Caco-2 (cell line): ENCODE data around the gene FHOD1. TPM values are rescaled to one million over a fixed set of nuclear protein-coding genes. Genes with fewer than 3 reads are reported as not detected.

Experiments used
- Bru-seq: library from RNA; stranded (reverse); fragments of 400-500 nt; gene quantifications from one replicate; lab custom pipeline; 2021; lab: Mats Ljungman, UMichigan
- BruChase-seq, 2 experiments: library from RNA; stranded (reverse); fragments of 400-500 nt; gene quantifications; one replicate each; lab custom pipeline; 2021; lab: Mats Ljungman, UMichigan
- BruUV-seq: library from RNA; stranded (reverse); fragments of 400-500 nt; replicated peaks from 2 replicates; lab custom pipeline; 2021; lab: Mats Ljungman, UMichigan
- CTCF ChIA-PET: fragments of 300-600 bp; sonication (Branson Sonifier 250); formaldehyde crosslinking; loops from one replicate; lab custom pipeline; 2022; ENCODE audit warnings: antibody characterized with exemption; lab: Charles Lee
- POLR2A ChIA-PET: fragments of 300-600 bp; sonication (Branson Sonifier 250); formaldehyde crosslinking; loops from one replicate; lab custom pipeline; 2022; ENCODE audit warnings: antibody characterized with exemption; lab: Charles Lee
- DNase-seq, 2 experiments: peaks; one replicate each; pipeline versions ENCODE4 v3.0.0 to v3.0.0-alpha.2; 2020 to 2022
- H3K27me3 ChIP-seq: replicated peaks from 2 replicates; pipeline ENCODE4 v1.6.0; 2011; ENCODE audit warnings: low read length; ENCODE audit not compliant: control insufficient read depth, insufficient read depth
- H3K36me3 ChIP-seq: 2 replicates; pipeline ENCODE4 v1.5.1; 2011; ENCODE audit warnings: low read length; ENCODE audit not compliant: control insufficient read depth, insufficient read depth
- H3K4me1 ChIP-seq: fragments of 250-450 bp; sonication (Bioruptor Pico); 2 replicates; pipeline ENCODE4 v1.5.1; 2020; ENCODE audit warnings: mild to moderate bottlenecking
- H3K4me3 ChIP-seq: 2 replicates; pipeline ENCODE4 v1.5.1; 2011; ENCODE audit warnings: low read depth, mild to moderate bottlenecking, control low read depth, low read length
- H3K9me3 ChIP-seq: fragments of 250-450 bp; sonication (Bioruptor Pico); 2 replicates; pipeline ENCODE4 v1.5.1; 2020; ENCODE audit warnings: mild to moderate bottlenecking, moderate library complexity
- H3K27ac Mint-ChIP-seq: one replicate; pipeline ENCODE4 v1.8.0; 2022; ENCODE audit warnings: mixed read lengths; ENCODE audit not compliant: unreplicated experiment
- H3K27me3 Mint-ChIP-seq: one replicate; pipeline ENCODE4 v1.8.0; 2022; ENCODE audit warnings: mixed read lengths; ENCODE audit not compliant: insufficient read depth, unreplicated experiment
- H3K36me3 Mint-ChIP-seq: one replicate; pipeline ENCODE4 v1.8.0; 2022; ENCODE audit warnings: mild to moderate bottlenecking, mixed read lengths; ENCODE audit not compliant: insufficient read depth, unreplicated experiment
- H3K4me1 Mint-ChIP-seq: one replicate; pipeline ENCODE4 v1.8.0; 2022; ENCODE audit warnings: low read depth, mixed read lengths; ENCODE audit not compliant: unreplicated experiment
- H3K4me3 Mint-ChIP-seq: one replicate; pipeline ENCODE4 v1.8.0; 2022; ENCODE audit warnings: mild to moderate bottlenecking, moderate library complexity, mixed read lengths; ENCODE audit not compliant: unreplicated experiment
- H3K9me3 Mint-ChIP-seq: one replicate; pipeline ENCODE4 v1.8.0; 2022; ENCODE audit warnings: mixed read lengths; ENCODE audit not compliant: unreplicated experiment
- intact Hi-C: fragments of 100-400 bp; cut with micrococcal nuclease; formaldehyde crosslinking; loops from one replicate; pipeline ENCODE4 v1.10.0; 2022; ENCODE audit not compliant: unreplicated experiment
- long read RNA-seq: library from polyadenylated mRNA; stranded (forward); transcript quantifications from one replicate; pipeline ENCODE4 v2.0.0, GENCODE V29; 2022
- total RNA-seq: library from RNA; stranded (reverse); gene quantifications from 2 replicates; pipeline ENCODE4 v1.2.3, GENCODE V29; 2022
- TF ChIP-seq, protein P1 (sequence below), 2 experiments: fragments of 200-600 bp in 1 of 2; IDR thresholded peaks; 1 replicate in 1 of 2; 2 replicates in 1 of 2; pipeline versions ENCODE4 v1.5.1 to v1.8.0; 2011 to 2022; ENCODE audit warnings: antibody characterized with exemption in 1 of 2, control low read depth in 1 of 2, inconsistent platforms in 1 of 2, low read depth in 1 of 2, low read length in 1 of 2, mild to moderate bottlenecking in 1 of 2, moderate library complexity in 1 of 2; ENCODE audit not compliant: insufficient read depth in 1 of 2, severe bottlenecking in 1 of 2, unreplicated experiment in 1 of 2

FHOD1 gene
- total RNA-seq (59.1 and 69.0 TPM in 2 replicates), Bru-seq, nascent RNA (percentile 62 among the genes with signal in this experiment), BruChase-seq, experiment 1, labeled RNA remaining after a 2-hour chase (percentile 67 among the genes with signal in this experiment), BruChase-seq, experiment 2, labeled RNA remaining after a 6-hour chase (percentile 78 among the genes with signal in this experiment)
- long read RNA-seq, transcript FHOD1-201 (22 exons, 3,990 nt): major isoform, 9 of 39 reads
- long read RNA-seq, partial matches to known transcripts: 20 of 39 reads
- long read RNA-seq, other reads (novel, unspliced or antisense): 10 of 39 reads

- CTCF ChIA-PET: interaction anchor here (0.6 to 4.2 kb wide), 42 partner anchors 13 to 417 kb away, joined by 3 to 51 read pairs (median 4); partner anchors contain the start of genes CES3, E2F4, ELMO3 and HSD11B2
These were observed at the start of gene FHOD1 for GRCh38 chr16:67247192-67248072. FHOD1 (minus strand) TSS chr16:67247481; CDS start chr16:67247410, 71 bp downstream.

DNA sequence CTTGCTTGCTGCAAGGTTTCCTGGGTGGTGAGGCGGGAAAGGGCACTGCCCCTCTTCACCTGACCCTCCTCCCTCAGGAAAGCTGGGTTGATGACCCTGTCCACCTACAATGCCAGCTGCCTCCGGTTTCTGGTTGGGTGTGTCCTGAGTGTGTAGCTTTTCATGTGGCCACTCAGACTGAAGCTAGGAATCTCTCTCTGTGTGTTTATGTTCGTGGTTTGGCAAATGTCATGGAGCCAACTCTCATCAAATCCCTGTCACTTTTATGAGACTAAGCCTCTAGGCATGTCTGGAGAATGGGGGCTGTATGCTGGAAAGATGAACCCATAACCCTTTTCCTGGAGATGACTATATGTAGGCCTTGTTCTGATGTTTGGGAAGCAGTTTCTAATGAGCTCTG, 49.1 kb upstream of the FHOD1 start:
- H3K9me3 ChIP-seq: no peaks in the 10 kb centered on the region
- no peaks in the 10 kb centered on the region for H3K27me3 Mint-ChIP-seq
- POLR2A ChIA-PET: no interaction called here
- H3K4me3 ChIP-seq: no peak overlapping the region
- H3K27me3 ChIP-seq: no peaks in the 10 kb centered on the region
- no peak overlapping the region for H3K4me3 Mint-ChIP-seq
- no TSS peak for BruUV-seq
- DNase-seq: no peak
- TF ChIP-seq, protein P1, sequence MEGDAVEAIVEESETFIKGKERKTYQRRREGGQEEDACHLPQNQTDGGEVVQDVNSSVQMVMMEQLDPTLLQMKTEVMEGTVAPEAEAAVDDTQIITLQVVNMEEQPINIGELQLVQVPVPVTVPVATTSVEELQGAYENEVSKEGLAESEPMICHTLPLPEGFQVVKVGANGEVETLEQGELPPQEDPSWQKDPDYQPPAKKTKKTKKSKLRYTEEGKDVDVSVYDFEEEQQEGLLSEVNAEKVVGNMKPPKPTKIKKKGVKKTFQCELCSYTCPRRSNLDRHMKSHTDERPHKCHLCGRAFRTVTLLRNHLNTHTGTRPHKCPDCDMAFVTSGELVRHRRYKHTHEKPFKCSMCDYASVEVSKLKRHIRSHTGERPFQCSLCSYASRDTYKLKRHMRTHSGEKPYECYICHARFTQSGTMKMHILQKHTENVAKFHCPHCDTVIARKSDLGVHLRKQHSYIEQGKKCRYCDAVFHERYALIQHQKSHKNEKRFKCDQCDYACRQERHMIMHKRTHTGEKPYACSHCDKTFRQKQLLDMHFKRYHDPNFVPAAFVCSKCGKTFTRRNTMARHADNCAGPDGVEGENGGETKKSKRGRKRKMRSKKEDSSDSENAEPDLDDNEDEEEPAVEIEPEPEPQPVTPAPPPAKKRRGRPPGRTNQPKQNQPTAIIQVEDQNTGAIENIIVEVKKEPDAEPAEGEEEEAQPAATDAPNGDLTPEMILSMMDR (IDR thresholded peaks at IDR 0.05; ENCODE audit: insufficient read depth in 1 of 2, low read depth in 1 of 2, low read length in 1 of 2, severe bottlenecking in 1 of 2, unreplicated experiment in 1 of 2): no peak
- H3K36me3 ChIP-seq: no peaks in the 10 kb centered on the region
- peaks cover 6% of the 10 kb centered on the region for H3K4me1 Mint-ChIP-seq
- CTCF ChIA-PET: interaction anchor here (1.5 to 1.9 kb wide), 2 partner anchors 12 to 36 kb away, joined by 3 to 6 read pairs; no protein-coding TSS in a partner anchor
- H3K27ac Mint-ChIP-seq: no peak overlapping the region
- H3K36me3 Mint-ChIP-seq: peaks cover 6% of the 10 kb centered on the region
- intact Hi-C loops: no loop called here
- H3K9me3 Mint-ChIP-seq: no peaks in the 10 kb centered on the region
- H3K4me1 ChIP-seq: 0 out of 2 replicates have a peak, but pooled peaks cover under 1% of the 10 kb centered on the region

More at GRCh38 chr16:67247192-67248072, at the start of gene FHOD1:
- peaks cover 36% of the 10 kb centered on the region for H3K36me3 Mint-ChIP-seq
- H3K4me3 ChIP-seq: peak within 1 kb of the TSS; percentile 72
- no peaks in the 10 kb centered on the region for H3K9me3 ChIP-seq
- TF ChIP-seq, protein P1 (IDR thresholded peaks at IDR 0.05; ENCODE audit: insufficient read depth in 1 of 2, low read depth in 1 of 2, low read length in 1 of 2, severe bottlenecking in 1 of 2, unreplicated experiment in 1 of 2): peak in 1 of 2 experiments; percentile 14
- POLR2A ChIA-PET: interaction anchor here (0.6 to 3.5 kb wide), 34 partner anchors 9 to 949 kb away, joined by 3 to 55 read pairs (median 4); partner anchors contain the start of genes ATP6V0D1, HSD11B2, NOL3 and PLEKHG4
- peaks cover 18% of the 10 kb centered on the region for H3K27me3 Mint-ChIP-seq
- H3K9me3 Mint-ChIP-seq: no peaks in the 10 kb centered on the region
- BruUV-seq: TSS peak; percentile 62
- H3K4me1 Mint-ChIP-seq: peaks cover 40% of the 10 kb centered on the region
- intact Hi-C loops: loop anchor here (2.0 kb wide), 1 partner anchor 55 kb away; the partner anchor contains the start of gene E2F4
- H3K27me3 ChIP-seq: peaks cover 6% of the 10 kb centered on the region
- peak; percentile 98 to 99 for DNase-seq
- H3K4me3 Mint-ChIP-seq: peak within 1 kb of the TSS; percentile 95
- H3K27ac Mint-ChIP-seq: peak within 1 kb of the TSS; percentile 87
- no peaks in the 10 kb centered on the region for H3K36me3 ChIP-seq
- peaks cover 24% of the 10 kb centered on the region for H3K4me1 ChIP-seq
